Hematopoietic multipotent progenitor cell treated with erythropoietin and hydrocortisone succinate and interleukin-3 and kit ligand, for 17 days (in vitro differentiated cells): ENCODE data around the gene MYBBP1A.
"Not testable (repeated sequence)": the region's sequence is repeated elsewhere in the genome, so short reads cannot be mapped to it uniquely, and the experiment has no call there.

Experiments
- DNase-seq: peaks from one replicate; pipeline ENCODE4 v3.0.0-alpha.2; 2015; ENCODE audit warnings: low spot score

Gene MYBBP1A, protein sequence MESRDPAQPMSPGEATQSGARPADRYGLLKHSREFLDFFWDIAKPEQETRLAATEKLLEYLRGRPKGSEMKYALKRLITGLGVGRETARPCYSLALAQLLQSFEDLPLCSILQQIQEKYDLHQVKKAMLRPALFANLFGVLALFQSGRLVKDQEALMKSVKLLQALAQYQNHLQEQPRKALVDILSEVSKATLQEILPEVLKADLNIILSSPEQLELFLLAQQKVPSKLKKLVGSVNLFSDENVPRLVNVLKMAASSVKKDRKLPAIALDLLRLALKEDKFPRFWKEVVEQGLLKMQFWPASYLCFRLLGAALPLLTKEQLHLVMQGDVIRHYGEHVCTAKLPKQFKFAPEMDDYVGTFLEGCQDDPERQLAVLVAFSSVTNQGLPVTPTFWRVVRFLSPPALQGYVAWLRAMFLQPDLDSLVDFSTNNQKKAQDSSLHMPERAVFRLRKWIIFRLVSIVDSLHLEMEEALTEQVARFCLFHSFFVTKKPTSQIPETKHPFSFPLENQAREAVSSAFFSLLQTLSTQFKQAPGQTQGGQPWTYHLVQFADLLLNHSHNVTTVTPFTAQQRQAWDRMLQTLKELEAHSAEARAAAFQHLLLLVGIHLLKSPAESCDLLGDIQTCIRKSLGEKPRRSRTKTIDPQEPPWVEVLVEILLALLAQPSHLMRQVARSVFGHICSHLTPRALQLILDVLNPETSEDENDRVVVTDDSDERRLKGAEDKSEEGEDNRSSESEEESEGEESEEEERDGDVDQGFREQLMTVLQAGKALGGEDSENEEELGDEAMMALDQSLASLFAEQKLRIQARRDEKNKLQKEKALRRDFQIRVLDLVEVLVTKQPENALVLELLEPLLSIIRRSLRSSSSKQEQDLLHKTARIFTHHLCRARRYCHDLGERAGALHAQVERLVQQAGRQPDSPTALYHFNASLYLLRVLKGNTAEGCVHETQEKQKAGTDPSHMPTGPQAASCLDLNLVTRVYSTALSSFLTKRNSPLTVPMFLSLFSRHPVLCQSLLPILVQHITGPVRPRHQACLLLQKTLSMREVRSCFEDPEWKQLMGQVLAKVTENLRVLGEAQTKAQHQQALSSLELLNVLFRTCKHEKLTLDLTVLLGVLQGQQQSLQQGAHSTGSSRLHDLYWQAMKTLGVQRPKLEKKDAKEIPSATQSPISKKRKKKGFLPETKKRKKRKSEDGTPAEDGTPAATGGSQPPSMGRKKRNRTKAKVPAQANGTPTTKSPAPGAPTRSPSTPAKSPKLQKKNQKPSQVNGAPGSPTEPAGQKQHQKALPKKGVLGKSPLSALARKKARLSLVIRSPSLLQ (N-terminal part only)

DNA sequence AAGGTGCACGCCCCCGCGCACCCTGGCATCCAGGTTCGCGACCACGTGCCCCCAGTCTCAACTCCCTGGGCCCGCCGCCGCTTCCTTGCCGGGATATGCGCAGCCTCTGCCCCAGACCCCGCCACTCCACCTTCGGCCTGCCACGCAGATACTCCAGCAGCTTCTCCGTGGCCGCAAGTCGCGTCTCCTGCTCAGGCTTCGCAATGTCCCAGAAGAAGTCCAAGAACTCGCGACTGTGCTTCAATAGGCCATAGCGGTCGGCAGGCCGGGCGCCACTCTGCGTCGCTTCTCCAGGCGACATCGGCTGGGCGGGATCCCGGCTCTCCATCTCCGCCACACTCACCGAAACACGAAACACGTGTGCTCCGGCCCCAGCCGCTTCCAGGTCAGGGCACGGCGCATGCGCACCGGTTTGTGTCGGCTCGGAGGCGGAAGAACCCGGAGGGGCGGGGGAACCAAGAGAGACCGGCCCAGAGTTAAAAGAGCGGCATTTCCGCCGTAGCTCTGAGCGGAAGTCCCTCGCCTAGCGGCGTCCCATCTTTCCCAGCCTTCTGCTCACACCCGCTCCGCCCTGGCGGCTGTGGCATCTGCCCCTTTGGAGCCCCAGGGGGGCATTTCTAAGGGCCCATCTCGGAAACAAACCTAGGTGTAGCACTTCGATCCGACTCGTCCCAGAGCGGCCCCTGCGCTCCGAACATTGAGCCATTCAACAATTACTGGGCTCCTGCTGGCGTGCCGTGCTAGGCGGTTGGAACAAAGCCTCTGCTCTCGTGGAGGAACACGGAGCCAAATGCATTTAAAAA is at the start of gene MYBBP1A:
Gene MYBBP1A (minus strand): TSS at position 388 of the 803 bp plus-strand sequence. CDS start 60 bp downstream, at position 328.
- peak; percentile 89 for DNase-seq

DNA sequence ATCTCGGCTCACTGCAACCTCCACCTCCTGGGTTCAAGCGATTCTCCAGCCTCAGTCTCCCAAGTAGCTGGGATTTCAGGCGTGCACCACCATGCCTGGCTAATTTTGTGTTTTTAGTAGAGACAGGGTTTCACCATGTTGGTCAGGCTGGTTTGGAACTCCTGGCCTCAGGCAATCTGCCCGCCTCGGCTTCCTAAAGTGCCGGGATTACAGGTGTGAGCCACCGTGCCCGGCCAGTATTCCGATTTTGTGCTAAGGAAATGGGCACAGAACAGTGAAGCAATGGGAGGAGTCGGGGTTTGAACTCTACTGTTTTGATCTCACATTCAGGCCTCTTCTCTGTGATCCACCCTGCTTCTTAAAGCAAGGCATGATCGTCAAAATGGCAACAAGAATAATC is 49.6 kb upstream of the MYBBP1A start:
- not testable (repeated sequence) for DNase-seq

DNA sequence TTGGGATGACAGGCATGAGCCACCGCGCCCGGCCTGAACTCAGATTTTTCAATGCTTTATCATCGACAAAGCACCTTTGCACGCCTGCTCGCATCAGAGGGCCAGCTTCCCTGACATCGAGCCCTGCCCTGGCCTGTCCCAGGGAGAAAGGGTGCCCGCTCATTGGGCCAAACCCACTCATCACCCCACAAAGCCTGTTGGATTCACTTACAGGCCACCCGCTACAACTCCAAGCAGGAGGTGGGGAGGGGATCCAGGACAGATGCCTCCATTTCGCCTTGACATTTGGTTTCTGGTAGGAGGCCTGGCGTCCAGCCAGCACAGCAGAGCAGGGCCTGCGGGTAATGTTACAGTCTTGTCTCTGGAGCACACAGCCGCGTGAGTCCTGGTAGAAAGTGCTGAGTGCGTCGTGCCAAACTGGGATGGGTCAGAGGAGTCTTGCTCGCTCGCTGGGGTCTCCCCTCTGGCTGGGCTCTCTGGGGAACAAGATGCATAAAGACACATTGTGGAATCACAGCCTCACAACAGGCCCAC is 49.0 kb upstream of the MYBBP1A start:
- no peak for DNase-seq

DNA sequence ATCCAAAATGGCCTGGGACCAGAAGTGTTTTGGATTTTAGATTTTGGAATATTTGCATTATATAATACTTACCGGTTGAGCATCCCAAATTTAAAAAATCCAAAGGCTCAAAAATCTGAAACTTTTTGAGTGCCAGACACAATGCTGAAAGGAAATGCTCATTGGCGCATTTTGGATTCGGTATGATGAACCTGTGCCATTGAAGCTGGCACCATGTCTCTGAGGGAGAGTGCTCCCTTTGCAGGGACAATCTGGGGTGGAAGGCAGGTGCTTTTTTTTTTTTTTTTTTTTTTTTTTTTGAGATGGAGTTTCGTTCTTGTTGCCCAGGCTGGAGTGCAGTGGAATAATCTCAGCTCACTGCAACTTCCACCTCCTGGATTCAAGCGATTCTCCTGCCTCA is 46.9 kb upstream of the MYBBP1A start:
- no peak for DNase-seq

DNA sequence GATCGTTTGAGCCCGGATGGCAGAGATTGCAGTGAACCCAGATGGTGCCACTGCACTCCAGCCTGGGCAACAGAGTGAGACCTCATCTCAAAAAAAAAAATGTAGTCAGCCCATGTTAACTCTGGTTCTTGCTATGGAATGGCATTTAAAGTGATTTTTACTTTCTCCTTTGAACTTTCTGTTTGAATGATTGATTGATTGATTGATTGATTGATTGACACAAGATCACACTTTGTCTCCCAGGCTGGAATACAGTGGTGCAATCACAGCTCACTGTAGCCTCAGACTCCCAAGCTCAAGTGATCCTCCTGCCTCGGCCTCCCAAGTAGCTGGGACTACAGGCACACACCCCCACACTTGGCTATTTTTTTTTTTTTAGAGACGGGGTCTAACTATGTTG is 46.1 kb upstream of the MYBBP1A start:
- no peak for DNase-seq

DNA sequence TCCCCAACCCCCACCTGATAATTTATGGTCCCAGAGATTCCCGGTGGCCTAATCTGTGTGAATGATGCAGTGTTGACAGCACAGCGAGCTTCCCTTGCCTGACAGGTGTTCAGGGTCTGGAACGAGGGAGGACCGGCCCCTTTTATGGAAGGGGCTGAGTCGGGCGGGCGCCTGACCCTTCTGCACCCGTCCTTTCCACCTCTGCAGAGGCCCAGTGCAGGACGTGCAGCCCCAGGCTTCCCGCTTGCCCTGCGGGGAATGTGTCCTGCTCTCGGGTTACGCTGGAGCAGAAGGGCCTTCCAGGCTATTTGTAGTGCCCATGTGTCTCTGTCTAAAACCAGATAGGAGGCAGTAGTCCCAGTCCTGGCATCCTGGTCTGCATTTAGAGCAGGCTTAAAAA is 45.4 kb upstream of the MYBBP1A start:
- DNase-seq: no peak

DNA sequence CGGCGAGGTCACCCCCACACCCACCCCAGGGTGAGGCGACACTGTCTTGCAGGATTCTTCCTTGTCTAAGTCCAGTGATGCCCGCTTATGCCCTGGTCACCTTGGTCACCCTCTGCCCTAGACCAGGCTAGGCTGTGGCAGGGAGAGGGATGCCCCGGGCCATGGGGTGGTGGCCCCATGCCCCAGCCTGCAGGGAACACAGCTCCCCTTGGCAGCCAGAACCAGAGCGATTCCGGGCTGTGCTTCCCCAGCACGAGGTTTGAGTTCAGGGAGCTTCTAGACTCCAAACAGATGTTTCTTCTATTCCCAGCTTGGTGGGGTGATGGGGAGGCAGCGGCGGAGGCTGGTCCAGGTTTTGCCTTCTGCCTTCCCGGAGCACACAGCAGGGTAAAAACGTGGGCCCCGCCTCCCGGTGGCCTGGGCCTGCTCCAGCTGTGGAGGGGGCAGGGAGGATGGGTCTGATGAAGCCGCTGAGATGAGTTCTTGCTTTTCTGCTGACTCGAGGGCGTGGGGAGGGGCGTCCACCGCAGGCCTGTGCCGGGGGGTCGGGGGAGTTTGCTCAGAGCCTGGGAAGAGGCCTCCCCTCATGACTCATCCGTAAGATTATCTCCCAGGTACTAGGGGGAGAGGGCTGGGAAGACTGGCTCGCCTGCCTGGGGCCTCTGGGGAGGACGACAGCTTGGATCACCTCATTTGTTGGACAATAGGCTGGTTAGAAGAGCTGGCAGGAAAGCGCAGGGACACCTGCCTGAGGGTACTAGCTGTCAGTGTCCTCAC is 44.5 kb upstream of the MYBBP1A start:
- DNase-seq: no peak

DNA sequence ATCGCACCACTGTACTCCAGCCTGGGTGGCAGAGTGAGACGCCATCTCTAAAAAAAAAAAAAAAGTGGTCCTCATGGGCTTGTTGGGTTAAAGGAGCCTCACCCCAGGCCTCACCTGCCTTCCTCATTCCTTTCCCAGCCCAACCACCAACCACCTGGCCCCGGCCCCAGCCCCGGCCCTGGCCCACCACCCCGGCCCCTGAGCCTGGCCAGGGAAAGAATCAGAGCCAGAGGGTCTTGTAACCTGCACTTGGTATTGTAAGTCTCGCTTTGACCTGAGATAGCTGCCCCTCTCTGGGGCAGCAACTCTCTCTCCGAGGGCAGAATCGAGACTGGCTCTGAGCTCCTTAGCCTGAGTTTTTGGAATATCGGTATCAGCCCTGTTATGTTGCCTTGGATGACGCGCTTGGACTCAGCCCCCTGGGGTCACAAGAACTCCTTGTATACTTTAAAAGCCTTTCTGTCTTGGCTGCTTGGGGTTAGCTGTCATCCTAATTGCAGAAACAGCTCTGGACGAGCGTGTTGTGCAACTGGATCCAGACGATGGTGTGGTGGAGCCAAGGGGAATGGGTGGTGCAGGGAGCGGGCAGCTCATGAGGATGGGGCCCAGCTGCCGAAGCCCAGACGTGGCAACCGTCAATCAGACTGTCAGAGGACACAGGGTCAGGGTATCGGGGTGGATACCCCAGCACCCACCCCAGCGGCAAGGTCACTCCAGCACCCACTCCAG is 43.8 kb upstream of the MYBBP1A start:
- no peak for DNase-seq

DNA sequence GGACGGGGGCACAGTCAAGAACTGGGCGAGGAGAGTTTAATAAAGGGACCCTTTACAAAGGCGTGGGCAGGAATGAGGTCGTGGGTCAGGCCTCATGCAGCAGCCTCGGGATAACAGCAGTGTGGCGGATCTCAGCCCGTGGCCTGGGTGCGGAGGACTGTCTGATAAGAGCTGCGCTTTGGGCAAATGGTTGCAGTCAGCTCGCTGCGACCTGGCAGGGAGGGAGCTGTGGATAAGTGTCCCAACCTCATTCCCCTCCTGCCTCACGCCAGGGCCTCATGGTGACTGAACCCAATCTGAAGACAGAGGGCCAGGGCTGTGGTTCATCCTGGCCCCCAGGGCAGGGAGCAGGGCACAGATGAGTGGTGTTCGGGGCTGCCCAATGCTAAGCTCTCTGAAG is 42.8 kb upstream of the MYBBP1A start:
- no peak for DNase-seq

DNA sequence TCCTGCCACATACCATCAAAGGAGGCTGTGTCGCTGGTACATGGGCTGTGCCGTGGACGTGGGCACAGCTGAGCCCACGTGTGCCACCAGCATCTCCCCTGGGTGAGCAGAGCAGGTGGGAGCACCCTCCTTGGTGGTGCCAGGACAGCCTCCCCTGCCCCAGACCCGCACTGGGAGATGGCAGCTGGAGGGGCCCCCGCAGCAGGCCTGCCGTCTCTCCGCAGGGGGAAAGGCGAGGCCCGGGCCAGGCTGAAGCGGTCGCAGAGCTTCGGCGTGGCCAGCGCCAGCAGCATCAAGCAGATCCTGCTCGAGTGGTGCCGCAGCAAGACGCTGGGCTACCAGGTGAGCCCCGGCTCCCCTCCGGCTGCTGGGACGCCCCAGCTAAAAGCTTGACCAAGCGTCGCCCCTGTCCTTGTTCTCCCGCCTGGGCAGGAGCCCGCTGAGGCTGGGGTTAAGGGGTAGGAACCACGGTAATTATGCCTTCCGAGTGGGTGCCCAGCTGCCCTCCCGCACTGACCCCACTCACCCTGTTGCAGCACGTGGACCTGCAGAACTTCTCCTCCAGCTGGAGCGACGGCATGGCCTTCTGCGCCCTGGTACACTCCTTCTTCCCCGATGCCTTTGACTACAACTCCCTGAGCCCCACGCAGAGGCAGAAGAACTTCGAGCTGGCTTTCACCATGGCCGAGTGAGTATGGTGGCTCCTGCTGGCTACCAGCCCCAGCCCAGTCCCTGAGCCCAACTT is 41.6 kb upstream of the MYBBP1A start:
- DNase-seq: no peak

DNA sequence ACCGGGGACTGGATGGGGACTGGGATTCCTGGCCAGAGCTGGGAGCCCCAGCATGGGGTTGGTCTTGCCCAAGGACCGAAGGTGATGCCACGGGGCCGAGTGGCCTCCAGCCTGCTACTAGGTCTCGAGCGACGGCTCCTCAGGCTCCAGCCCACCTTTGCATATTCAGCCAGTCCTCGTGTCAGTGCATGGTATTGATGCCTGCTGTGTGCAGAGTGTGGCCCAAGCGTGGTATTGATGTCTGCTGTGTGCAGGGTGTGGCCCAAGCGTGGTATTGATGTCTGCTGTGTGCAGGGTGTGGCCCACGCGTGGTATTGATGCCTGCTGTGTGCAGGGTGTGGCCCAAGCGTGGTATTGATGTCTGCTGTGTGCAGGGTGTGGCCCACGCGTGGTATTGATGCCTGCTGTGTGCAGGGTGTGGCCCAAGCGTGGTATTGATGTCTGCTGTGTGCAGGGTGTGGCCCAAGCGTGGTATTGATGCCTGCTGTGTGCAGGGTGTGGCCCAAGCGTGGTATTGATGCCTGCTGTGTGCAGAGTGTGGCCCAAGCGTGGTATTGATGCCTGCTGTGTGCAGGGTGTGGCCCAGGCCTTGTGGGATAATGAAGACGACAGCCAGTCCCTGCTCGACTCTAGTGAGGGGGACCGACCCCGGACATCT is 40.6 kb upstream of the MYBBP1A start:
- not testable (repeated sequence) for DNase-seq

DNA sequence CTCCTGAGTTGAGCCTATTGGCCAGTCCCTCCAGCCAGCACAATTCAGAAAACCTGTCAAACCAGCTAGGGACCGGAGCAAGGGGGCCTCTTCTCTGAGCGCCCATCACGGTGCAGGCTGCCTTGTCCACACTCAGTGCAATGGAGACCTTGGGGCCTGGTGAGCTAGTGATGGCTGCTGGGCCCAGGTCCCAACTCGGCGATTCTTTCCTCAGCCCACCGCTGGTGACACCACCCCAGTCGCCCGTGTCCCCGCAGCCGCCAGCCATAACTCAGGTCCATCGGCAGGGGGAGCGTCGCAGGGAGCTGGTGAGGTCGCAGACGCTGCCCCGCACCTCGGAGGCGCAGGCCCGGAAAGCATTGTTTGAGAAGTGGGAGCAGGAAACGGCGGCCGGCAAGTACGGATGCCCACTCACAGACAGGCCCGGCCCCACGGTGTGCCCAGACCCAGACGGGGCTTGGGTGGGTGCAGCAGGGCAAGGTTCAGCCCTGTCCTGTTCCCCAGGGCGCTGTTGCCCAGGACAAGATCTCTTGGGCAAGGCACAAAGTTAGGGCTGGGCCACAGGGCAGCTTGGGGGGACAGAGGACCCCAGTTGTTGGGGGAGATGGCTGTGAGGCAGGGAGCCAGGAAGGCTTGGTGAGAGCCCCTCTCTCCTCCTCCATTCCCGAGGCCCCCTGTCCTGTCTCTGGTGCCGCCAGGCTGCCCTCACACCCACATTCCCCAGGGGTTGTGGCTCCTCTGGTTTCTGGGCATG is 39.9 kb upstream of the MYBBP1A start:
- peak; percentile 8 for DNase-seq

DNA sequence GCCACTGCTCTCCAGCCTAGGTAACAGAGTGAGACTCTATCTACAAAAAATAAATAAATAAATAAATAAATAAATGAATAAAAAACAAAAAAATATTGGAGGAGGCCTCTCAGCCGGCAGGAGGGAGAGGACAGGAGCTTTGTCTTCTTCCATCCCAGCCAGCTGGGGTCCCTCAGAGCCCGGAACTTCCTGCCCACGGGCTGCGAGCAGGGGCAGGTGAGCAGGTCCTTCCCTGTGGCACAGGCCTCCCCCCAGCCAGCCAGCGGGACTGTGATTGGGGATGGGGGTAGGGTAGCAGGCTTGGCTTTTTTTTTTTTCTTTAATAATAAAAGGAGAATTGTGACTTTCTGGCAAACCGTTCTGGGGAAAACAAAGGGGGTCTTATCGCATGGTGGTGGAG is 39.2 kb upstream of the MYBBP1A start:
- no peak for DNase-seq

DNA sequence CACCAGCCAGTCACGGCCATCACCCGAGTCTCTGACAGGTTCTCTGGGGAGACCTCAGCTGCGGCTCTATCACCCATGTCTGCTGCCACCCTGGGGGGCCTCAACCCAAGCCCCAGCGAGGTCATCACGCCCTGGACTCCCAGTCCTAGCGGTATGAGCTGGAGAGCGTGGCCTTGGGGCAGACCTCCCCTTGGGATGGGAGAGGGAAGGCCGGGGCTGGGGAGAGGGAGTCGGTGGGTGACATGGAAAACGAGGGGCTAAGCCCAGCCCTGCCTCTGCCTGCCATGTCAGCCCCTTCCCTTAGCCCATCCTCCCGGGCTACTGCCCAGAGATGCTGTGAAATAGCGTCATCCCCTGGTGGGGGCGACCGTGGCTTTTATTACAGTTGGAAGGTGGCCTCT is 37.8 kb upstream of the MYBBP1A start:
- no peak for DNase-seq

DNA sequence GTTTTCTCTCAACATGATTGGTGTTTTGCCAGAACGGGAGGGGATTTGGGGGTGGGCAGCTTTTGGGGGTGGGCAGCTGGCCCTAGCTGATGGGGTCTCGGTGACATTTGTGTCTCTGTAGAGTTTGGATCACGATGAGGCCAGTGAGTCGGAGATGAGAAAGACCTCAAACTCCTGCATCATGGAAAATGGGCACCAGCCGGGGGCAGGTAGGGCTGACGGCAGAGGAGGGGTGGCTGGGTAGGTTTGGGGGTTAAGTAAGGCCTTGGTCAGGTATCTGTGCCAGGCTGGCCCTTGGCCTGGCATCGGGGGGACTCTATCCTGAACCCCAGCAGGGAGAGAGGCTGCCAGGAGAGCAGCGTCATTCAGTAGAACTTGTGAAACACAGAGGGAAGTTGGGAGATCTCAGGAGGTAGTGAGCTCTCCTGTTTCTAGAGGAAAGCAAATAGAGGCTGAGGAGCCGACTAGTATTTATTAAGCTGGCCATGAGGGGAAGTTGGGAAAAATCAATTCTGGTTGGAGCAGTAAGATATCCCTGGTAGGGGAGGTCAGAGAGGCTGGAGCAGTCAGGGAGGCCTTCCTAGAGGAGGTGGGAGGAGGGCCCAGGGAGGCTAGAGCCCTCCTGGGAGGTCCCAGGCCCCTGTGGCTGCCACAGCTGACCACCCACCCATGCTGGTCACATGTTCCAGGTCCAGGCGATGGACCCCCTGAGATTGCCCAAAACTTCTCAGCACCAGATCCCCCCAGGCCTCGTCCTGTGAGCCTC is 37.2 kb upstream of the MYBBP1A start:
- no peak for DNase-seq

DNA sequence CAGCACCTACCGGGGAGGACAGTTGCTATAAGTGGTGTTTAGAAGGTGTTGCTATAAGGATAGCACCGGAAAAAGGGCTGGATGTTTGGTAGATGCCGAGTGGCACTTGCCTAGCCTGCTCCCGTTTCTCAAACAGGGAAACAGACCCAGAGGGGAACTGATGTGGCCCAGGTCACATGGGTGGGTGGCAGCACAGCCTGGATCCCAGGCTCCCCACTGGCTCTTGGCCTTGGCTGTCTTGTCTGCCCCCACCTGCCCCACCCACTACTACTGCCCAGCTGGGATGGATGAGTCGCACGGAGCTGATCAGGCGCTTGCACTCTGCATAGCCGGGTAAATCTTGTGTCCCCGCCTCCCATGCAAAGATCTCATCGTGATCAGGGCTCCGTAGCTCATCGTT is 36.3 kb upstream of the MYBBP1A start:
- no peak for DNase-seq

DNA sequence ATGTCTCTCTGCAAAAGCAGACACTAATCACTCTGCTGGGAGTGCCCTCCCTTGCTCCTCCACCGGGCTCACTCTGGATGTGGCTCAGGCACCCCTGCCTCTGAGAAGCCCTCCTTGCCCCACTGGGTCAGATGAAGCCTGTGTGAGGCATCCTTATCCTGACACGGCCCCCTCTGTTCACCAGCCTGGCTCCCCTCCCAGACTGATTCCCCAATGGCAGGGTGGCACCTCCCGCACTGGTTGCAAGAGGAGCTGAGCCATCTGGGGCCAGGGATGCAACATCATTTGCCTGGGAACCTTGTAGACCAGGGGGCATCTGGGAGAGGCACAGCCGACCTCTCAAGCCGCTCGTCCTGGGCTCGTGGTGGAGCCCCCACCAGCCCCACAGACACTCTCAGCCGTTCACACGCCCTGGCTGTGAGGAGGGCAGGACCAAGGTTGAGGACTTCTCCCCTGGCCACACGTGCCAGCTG is 35.8 kb upstream of the MYBBP1A start:
- no peak for DNase-seq
